ENCODE results near the gene BTNL9. TPM values are rescaled to one million over a fixed set of nuclear protein-coding genes. Genes with fewer than 3 reads are reported as not detected.
"Not testable (repeated sequence)": the region's sequence is repeated elsewhere in the genome, so short reads cannot be mapped to it uniquely, and the experiment has no call there.

Gene BTNL9
- total RNA-seq, 1 experiment from 2014 or later: 0.18 TPM

DNA sequence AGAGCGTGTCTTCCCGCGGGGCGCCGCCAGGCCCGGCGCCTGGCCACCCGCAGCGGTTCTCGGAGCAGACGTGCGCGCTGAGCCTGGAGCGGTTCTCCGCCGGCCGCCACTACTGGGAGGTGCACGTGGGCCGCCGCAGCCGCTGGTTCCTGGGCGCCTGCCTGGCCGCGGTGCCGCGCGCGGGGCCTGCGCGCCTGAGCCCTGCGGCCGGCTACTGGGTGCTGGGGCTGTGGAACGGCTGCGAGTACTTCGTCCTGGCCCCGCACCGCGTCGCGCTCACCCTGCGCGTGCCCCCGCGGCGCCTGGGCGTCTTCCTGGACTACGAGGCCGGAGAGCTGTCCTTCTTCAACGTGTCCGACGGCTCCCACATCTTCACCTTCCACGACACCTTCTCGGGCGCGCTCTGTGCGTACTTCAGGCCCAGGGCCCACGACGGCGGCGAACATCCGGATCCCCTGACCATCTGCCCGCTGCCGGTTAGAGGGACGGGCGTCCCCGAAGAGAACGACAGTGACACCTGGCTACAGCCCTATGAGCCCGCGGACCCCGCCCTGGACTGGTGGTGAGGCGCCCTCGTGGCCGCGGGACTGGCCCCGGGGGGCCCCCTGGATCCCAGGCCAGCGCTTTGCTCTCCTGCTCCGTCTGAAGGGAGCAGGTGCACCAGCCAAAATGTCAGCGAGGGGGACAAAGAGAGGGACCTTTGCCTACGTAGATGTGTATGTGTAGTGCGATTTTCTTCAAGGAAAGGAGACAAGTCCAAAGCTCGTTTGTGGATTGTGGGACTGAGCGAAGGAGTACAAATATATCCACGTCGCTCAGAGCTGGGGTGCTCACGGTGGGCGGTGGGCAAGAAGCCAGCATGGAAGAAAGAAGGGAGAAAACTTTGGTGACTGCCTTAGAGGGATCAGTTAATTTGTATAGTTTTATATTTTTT, 19.5 kb downstream of the BTNL9 start:
- DNase-seq (ENCODE audit: low read depth): no peak

DNA sequence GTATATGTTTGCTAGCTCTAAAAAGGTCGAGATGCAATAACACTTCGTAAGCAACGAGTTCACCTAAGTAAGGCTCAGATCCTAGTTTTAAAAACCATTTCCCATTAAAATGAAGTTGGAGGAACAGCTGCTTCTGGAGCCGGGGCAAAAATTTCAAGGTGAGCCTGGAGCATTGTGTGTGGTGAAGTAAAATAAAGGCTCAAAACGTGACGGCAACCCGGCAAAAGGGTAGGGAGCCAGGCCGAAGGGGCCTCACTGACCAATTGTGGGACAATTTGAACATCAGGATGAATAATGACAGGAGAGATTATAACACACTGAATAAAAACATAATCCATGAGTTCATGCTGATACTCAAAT, 20.1 kb downstream of the BTNL9 start:
- DNase-seq (ENCODE audit: low read depth): no peak

DNA sequence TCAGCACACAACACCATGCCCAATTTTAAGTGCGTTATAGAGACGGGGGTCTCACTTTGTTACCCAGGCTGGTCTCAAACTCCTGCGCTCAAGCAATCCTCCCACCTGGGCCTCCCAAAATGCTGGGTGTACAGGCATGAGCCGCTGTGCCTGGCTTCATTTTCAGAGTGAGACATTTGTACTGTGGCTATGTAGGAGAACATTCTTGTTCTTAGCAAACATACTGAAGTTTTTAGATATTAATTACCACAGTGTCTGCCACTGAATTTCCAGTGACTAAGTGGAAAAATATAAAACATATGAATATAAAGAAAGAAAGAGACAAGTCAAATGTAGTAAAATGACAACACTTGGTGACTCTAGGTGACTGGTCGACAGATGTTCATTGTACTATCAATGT, 20.9 kb downstream of the BTNL9 start:
- DNase-seq (ENCODE audit: low read depth): no peak

DNA sequence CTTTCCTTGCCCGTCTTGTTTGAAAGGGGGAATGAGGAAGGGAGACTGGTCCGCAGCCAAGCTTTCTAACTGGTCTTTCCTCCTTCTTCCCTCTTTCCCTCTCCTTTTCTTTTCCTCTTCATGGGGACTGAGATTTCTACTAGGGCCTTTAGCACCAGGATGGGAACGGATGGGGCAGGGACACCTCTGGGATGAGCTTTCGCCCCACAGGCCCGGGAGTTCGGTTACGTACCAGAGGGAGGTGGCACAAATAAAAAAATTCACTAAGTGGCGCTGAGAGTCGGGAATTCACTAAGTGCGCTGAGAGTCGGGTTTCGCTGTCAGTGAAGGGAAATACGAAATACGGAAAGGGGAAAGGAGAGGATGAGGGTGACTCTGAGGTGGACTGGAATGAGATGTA, 21.6 kb downstream of the BTNL9 start:
- no peak for DNase-seq (ENCODE audit: low read depth)

DNA sequence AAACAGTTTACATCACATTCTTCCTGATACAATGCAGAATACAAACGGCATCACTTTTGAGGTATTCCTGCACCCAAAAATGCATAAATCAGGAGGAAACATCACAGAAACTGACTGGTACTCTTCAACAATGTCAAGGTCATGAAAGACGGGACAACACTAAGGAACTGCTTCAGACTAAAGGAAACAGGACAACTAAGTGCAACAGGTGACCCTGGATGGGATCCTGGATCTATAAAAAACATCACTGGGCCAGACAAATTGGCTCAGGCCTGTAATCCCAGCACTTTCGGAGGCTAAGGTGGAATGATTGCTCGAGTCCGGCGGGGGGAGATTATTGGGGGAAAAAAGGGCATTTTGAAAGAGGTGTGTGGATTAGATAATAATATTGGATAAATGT, 22.6 kb downstream of the BTNL9 start:
- DNase-seq (ENCODE audit: low read depth): no peak

DNA sequence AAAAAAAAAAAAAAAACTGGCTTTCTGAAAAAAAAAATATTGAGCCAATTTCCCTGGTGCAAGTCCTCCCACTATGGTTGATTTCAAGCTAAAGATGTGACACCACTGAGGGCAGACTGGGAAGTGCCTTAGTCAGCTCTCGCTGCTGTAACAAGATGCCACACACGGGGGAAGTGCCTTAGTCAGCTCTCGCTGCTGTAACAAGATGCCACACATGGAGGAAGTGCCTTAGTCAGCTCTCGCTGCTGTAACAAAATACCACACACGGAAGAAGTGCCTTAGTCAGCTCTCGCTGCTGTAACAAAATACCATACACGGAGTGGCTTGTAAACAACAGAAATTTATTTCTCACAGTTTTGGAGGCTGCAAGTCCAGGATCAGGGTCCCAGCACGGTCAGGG, 23.4 kb downstream of the BTNL9 start:
- DNase-seq (ENCODE audit: low read depth): peak; percentile 46

DNA sequence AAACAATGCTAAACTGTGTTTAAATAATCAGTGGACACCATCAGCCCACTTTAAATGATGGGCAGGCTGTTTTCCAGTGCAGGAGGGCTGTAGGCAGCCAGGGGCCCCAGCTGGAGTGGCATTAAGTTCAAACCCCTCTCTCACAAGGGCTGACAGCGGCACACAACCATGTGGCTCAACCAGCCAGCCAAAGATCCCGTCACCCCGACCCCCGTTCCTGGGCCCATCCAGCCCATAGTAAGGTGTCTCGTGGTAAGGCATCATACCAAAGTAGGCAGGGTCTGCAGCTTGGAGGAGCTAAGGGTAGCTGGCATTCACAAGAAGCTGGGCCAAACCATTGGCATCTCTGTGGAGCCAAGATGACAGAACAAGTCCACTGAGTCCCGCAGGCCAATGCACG, 24.9 kb downstream of the BTNL9 start:
- no peak for DNase-seq (ENCODE audit: low read depth)

DNA sequence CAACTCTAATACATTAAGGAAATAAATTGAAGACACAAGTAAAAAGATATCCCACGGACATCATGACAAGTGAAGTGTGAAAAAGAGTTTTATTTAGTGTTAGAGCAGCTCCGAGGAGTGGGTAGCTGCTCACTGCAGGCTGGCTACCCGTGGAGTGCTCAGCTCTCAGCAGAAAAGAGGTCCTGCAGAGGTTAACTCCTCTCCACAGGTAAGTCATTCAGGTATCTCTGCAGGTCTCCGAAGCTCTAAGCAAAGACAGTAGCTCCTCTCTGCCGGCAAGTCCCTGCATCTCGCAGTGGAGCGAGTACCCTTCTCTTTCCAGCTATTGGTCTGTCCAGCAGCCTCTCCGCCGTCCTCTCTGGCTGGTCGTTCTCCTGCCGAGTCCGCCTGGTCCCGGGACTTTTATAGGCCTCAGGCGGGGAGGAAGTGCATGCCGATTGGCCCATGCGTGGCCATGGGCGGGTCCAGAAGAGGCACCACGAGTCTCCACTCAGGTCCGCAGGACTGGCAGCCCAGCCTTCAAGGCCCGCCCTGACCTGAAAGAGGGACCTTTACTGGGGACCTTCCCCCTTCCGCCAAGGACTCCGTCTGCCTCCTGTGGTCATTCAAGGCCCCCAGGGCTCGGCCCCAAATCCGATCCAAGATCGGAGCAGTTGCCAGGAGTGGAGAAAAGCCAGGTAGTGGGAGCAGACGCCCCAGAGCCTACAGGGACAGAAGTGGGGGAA, 29.9 kb downstream of the BTNL9 start:
- DNase-seq (ENCODE audit: low read depth): peak; percentile 41

DNA sequence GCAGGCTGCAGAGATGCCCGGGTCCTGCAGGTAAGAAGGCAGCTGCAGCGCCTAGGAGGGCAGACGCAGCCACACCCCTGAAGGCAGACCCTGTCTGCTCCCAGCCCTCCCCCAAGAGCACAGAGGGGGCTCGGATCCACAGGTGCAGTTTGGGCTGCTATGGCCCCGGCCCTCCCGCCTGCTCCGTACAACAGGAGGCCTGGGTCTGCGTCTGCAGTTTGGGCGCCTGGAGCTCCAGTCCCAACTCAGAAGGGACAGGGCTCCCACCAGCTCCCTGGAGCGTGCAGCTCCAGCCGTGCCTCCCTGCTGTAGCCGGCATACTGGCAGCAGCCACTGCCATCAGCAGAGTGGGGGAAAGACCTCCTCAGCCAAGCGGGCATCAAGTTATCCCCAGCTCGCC, 30.5 kb downstream of the BTNL9 start:
- no peak for DNase-seq (ENCODE audit: low read depth)

DNA sequence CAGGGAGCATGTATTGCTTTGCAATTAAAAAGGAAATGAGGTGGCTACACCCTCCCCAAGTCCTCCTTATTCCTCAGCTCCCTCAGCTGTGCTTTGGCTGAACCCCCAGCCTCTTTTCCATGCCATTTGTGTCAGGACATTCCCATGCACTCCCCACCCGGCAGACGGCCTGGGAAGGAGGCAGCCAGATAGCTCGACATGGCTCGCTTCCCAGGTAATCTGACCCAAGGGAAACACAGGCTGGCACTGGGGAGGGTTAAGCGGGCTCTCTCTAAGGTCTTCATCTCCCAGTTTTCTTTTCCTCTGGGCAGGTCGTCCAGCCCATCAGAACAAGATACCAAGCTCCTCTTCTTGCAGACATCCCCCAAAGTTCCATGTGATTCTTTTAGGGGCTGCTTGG, 31.2 kb downstream of the BTNL9 start:
- no peak for DNase-seq (ENCODE audit: low read depth)

DNA sequence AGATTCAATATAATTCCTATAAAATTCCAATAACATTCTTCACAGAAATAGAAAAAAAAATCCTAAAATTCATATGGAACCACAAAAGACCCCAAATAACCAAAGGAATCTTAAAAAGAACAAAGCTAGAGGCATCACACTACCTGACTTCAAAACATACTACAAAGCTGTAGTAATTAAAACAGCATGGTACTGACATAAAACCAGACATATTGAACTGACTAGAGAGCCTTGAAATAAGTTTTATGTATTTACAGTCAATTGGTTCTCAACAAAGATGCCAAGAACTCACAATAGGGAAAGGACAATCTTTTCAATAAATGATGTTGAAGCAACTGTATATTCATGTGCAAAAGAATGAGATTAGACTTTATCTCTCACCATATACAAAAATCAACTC, 36.9 kb downstream of the BTNL9 start:
- DNase-seq (ENCODE audit: low read depth): no peak

DNA sequence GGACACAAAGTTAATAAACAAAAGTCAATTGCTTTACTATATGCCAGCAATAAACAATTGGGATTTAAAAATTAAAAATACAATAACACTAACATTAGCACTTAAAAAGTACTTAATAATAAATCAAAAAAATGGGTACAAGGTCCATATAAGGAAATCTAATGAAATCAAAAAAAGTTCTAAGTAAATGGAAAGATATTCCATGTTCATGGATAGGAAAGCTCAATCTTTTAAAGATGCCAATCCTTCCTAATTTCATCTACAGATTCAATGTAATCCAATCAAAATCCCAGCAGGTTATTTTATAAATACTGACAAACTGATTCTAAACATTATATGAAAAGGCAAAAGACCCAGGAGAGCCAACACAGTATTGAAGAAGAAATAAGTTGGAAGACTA, 41.9 kb downstream of the BTNL9 start:
- no peak for DNase-seq (ENCODE audit: low read depth)

DNA sequence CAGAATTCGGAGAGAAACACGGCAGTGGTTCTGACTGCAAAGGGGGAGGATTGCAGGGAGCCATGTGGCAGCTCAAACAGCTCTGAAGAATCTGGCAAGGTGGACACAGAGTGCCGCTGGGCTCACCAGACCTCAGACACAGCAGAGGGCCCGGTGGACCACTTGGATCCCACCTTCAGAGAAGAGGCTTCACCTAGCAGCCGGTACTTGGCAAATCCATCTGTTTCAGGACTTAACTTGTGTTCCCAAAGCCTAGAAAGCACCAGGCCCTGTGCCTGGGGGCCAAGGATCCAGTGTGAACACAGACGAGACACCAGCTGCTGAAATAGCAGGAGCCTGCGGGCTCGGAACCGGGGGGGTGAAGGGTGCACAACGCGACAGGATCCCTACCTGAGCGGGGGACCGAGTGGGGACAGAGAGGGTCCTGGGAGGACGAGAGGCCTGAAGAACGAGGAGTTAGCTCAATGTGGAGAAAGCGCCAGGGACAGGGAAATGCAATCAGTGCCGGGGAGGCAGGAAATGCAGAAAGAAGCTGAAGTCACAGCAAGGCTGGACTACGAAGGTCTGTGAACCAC, 44.6 kb downstream of the BTNL9 start:
- no peak for DNase-seq (ENCODE audit: low read depth)

DNA sequence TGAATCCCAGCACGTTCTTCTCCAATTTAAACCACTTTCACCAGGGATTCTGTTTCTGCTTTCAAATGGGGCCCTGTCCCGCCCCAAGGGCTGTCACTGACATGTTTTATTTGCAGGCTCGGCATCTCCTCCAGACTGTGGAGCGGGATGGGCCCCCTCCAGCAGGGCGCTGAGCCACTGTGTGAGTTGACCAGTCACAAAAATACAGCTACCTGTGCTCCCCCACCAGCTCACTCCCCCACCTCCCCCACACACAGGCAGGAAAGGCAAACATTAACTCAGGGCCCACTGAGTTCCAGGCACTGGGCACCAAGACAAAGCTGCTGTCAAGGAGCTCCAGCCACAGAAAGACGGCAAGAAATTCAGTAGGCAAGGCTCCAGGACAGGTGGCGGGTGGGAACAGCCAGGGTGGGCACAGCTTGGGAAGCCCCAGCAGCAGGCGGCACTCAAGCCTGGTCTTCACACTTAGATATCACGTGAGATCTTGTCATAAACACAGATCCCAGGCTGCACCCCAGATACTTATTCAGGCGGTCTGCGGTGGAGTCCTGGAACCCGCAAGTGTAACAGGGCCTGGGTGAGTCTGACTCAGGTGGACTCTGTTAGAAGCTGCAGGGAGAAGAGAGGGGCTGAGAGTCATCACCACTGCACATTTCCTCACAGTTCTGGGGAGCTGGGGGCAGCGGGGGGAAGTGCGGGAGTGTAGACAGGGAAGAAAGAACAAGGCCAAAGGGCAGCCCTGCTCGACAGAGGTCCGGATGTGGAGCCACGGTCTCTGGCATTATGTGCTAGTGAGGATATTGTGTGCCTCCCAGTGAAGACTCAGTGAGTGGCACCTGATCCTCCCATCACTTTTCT, 46.2 kb downstream of the BTNL9 start:
- DNase-seq (ENCODE audit: low read depth): peak; percentile 39

DNA sequence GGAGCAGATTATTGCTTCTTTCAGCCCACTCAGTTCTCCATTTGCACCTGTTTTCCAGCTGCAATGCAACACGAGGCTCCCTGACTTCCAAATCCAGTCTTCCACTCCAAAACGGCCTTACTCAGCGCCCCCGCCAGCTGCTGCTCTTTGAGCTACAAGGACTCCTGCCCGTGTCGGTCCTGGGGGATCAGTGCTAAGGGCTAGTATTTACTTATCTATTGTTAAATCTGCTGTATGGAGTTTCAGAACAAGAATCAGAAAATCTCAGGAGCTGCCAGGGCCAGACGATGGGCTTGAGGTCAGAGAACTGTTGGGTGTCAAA, 46.8 kb downstream of the BTNL9 start:
- DNase-seq (ENCODE audit: low read depth): no peak

DNA sequence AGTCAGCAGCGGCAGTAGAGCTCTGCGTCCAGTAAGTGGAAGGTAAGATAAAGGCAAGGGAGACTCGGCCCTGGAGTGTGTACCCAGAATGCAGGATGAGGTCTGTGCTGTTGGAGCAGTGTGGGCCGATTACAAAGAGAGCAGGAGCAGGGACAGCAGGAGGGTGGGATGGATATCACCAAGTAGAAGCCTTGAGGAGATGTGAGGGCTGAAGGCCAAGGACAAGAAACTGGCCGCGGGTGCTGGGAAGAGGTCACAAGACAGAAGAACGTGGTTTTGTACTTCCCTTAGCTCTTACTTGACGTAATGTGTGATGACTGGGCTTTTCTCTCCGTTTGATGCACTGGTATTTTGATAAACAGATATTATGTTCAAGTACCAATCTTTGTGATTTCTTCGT, 47.2 kb downstream of the BTNL9 start:
- DNase-seq (ENCODE audit: low read depth): no peak

DNA sequence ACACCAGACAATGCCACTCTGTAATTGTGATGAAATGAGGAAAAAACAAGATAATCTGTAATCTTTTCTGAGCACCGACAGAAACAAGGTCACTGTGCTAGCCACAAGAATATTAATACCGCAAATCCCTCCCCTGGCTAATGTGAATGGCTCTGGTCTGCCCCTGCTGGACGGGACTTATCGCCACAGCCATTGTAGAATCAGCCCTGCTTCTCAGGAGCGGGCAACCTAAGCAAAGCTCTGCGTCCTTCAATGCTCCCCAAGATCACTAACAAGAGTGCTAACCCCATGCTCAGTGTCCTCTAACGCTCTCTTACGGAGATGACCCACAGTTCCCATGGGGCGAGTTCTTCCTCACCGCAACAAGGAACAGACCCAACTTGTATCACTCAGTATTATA, 48.2 kb downstream of the BTNL9 start:
- no peak for DNase-seq (ENCODE audit: low read depth)

DNA sequence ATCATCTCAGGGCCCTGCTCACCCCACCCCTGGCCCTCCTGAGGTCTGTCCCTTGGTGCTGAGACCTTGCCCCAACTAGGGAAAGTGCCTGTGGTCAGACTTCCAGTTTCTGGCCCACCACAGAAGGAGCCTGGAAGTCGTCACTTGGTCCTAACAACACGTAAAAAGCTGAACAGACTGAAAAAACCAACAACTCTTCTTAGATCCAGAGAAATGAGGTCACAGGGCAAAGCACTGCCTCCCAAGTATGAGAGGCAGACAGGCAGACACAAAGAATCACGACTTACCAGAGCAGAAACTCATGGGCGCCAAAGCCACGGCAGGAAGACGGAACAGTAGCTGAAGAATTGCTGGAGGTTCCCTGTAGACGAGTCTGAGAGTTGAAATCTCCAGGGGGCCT, 52.4 kb downstream of the BTNL9 start:
- DNase-seq (ENCODE audit: low read depth): no peak

DNA sequence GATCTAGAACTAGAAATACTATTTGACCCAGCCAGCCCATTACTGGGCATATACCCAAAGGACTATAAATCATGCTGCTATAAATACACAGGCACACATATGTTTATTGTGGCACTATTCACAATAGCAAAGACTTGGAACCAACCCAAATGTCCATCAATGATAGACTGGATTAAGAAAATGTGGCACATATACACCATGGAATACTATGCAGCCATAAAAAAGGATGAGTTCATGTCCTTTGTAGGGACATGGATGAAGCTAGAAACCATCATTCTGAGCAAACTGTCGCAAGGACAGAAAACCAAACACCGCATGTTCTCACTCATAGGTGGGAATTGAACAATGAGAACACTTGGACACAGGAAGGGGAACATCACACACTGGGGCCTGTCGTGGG, 55.1 kb downstream of the BTNL9 start:
- not testable (repeated sequence) for DNase-seq (ENCODE audit: low read depth)

DNA sequence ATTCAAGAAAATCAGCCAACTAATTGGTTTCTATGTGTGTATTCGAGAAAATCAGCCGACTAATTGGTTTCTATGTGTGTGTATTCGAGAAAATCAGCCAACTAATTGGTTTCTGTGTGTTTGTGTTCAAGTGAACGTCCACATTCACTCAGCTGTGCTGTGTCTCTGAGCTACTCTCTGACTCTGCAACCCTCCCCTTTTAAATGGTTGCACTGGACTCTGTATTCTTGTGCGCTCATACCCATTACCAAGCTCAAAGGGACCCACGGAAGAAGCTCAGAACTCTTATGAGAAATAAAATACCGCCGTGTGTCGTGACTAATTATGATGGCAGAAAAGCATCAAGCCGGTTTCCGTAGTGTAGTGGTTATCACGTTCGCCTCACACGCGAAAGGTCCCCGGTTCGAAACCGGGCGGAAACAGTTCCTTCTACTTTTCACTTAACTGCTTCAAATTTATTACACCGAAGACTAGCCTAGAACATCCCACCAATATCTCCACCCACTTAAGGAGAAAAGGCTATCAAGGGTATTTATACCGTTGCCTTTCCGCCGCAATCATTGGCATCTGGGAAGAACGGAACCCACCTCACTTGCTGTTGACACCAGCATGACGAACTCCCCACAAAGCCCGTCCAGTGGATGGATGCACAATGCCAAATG, 56.8 kb downstream of the BTNL9 start:
- not testable (repeated sequence) for DNase-seq (ENCODE audit: low read depth)

DNA sequence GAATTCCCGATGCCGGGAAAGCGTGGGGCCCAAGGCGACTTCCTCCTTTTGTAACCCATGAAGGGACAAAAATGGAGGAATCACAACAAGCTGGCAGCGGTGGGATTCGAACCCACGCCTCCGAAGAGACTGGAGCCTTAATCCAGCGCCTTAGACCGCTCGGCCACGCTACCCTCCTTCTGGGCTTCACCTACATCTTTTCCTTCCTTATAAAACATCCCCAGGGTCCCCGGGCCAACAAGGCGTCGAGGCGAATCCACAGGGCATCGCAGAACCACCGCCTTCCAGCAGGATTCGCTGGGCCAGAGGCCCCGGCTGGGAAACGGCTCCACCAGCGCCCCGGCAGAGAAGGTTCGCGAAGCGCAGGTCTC, 57.3 kb downstream of the BTNL9 start:
- not testable (repeated sequence) for DNase-seq (ENCODE audit: low read depth)

Data from HT1080 (cell line).